ENCODE data around the gene IDH3G. TPM values are rescaled to one million over a fixed set of nuclear protein-coding genes. Genes with fewer than 3 reads are reported as not detected.

Gene IDH3G
- 10 to 100 TPM; 46.8 to 47.3 TPM for total RNA-seq
- 48.3 TPM for polyA plus RNA-seq (2013, experiment 1 of 2)
- 54.2 TPM for polyA plus RNA-seq (2013, experiment 2 of 2)
- 25.3 to 57.1 (median 41.9) reads per million in 172 experiments for total RNA-seq

DNA sequence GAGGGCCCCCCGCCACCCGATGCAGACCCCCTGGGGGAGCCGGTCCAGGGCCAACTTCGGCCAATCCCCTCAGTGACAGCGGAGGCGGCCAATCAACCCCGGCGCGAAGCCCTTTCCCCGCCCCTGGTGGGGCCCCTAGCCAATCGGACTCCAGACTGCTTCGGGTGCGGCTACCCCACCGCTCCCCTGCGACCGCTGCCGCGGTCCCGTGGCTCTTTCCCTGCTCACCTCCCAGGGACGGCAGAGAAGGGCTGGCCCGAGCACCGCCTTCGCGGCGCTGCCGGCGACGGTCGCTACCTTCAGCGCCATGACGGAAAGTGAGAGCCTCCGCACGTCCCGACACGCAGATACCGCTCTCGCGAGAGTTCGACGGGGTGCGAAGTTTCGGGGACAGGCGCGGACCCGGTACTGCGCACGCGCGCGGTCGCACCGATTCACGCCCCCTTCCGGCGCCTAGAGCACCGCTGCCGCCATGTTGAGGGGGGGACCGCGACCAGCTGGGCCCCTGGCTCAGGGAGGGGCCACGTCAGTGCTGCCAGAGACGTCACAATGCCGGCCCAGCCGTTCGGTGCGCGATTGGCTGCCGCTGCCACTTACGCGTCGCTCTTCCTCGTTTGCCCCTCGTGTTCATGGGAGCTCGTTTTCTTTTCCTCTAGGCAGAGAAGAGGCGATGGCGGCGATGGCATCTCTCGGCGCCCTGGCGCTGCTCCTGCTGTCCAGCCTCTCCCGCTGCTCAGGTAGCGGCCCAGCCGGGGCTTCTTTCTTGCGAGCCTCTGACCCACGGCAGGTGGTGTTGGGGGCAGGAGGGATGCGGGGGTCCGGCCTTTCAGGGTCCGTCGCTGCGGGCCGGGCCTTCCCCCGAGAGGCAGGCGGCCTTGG lies at the start of gene IDH3G, which contains the start of gene SSR4:
Gene IDH3G (minus strand): TSS at position 358 of the 879 bp plus-strand sequence. CDS start 49 bp downstream, at position 309.
Gene SSR4 (plus strand): TSS at position 651 of the 879 bp plus-strand sequence. CDS start 20 bp downstream, at position 671.
- DNase-seq (peak; percentile 84 to 97 (median 91)), ATAC-seq (ENCODE audit: poor library complexity) (peak; percentile 91)
- intact Hi-C loops (cut with DNase I, micrococcal nuclease), result loop anchor here in 1 of 2 experiments (2.0 to 5.0 kb wide), 2 partner anchors 67 to 133 kb away; partner anchors contain the start of gene ARHGAP4
- H3K4me3 ChIP-seq (ENCODE audit: low read length), result peak within 1 kb of the TSS; percentile 89
- no peaks in the 10 kb centered on the region for H3K27me3 ChIP-seq (ENCODE audit: control insufficient read depth in 1 of 2, insufficient read depth in 2 of 2, low read length in 2 of 2)
- peak within 1 kb of the TSS; percentile 83 to 92 for H3K27ac ChIP-seq (ENCODE audit: low read depth in 1 of 2, low read length in 2 of 2)
- H3K4me3 Mint-ChIP-seq, result peak within 1 kb of the TSS; percentile 97
- no peaks in the 10 kb centered on the region for H3K9me3 ChIP-seq (ENCODE audit: control insufficient read depth in 1 of 2, insufficient read depth in 1 of 2, low read length in 2 of 2)
- TF ChIP-seq, protein P1, sequence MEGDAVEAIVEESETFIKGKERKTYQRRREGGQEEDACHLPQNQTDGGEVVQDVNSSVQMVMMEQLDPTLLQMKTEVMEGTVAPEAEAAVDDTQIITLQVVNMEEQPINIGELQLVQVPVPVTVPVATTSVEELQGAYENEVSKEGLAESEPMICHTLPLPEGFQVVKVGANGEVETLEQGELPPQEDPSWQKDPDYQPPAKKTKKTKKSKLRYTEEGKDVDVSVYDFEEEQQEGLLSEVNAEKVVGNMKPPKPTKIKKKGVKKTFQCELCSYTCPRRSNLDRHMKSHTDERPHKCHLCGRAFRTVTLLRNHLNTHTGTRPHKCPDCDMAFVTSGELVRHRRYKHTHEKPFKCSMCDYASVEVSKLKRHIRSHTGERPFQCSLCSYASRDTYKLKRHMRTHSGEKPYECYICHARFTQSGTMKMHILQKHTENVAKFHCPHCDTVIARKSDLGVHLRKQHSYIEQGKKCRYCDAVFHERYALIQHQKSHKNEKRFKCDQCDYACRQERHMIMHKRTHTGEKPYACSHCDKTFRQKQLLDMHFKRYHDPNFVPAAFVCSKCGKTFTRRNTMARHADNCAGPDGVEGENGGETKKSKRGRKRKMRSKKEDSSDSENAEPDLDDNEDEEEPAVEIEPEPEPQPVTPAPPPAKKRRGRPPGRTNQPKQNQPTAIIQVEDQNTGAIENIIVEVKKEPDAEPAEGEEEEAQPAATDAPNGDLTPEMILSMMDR (IDR thresholded peaks at IDR 0.05), result no peak
- H3K36me3 ChIP-seq (ENCODE audit: insufficient read depth, low read length), result peaks cover 29% of the 10 kb centered on the region
- H3K27ac Mint-ChIP-seq, result peak within 1 kb of the TSS; percentile 89
- CTCF ChIA-PET, result interaction anchor here (0.9 kb wide), 1 partner anchor 134 kb away, joined by 3 read pairs; no protein-coding TSS in a partner anchor
- peaks cover 26% of the 10 kb centered on the region for H3K36me3 Mint-ChIP-seq (ENCODE audit: low read depth)
- H3K9me3 Mint-ChIP-seq, result no peaks in the 10 kb centered on the region
- H3K4me1 Mint-ChIP-seq (ENCODE audit: low read depth), result peaks cover 14% of the 10 kb centered on the region
- H3K27me3 Mint-ChIP-seq, result no peaks in the 10 kb centered on the region
- H3K4me1 ChIP-seq (ENCODE audit: insufficient read depth, low read length), result peaks cover 44% of the 10 kb centered on the region
- POLR2A ChIA-PET, result interaction anchor here (0.5 to 2.4 kb wide), 12 partner anchors 25 to 604 kb away, joined by 3 to 29 read pairs (median 4); partner anchors contain the start of genes HCFC1 and RPL10

DNA sequence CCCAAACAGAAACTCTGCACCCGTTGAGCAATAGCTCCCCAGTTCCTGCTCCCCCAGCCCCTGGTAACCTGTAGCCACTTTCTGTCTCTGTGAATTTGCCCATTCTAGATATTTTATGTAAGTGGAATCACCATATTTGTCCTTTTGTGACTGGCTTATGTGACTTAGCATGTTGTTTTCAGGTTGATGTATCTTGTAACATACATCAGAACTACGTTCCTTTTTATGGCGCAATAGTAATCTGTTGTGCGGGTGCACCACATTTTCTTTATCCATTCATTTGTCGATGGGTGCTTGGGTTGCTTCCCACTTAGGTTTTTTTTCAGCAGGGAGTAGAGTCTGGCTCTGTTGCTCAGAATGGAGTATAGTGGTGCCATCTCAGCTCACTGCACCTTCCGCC lies 42.7 kb upstream of the IDH3G start:
- Histone ChIP-seq H3K4me1 (ENCODE audit: insufficient read depth, low read length) (no peaks in the 10 kb centered on the region), H3K27ac (ENCODE audit: low read depth in 1 of 2, low read length in 2 of 2) (no peak overlapping the region), H3K9me3 (ENCODE audit: control insufficient read depth in 1 of 2, insufficient read depth in 1 of 2, low read length in 2 of 2) (no peaks in the 10 kb centered on the region), H3K27me3 (ENCODE audit: control insufficient read depth in 1 of 2, insufficient read depth in 2 of 2, low read length in 2 of 2) (no peaks in the 10 kb centered on the region), H3K4me3 (ENCODE audit: low read length) (no peak overlapping the region), H3K36me3 (ENCODE audit: insufficient read depth, low read length) (no peaks in the 10 kb centered on the region)
- intact Hi-C loops (cut with DNase I, micrococcal nuclease), result no loop called here
- Mint-ChIP-seq H3K9me3 (no peaks in the 10 kb centered on the region), H3K27me3 (no peaks in the 10 kb centered on the region), H3K4me1 (ENCODE audit: low read depth) (no peaks in the 10 kb centered on the region), H3K27ac (no peak overlapping the region), H3K36me3 (ENCODE audit: low read depth) (no peaks in the 10 kb centered on the region), H3K4me3 (no peak overlapping the region)
- ChIA-PET CTCF (no interaction called here), POLR2A (no interaction called here)
- TF ChIP-seq, protein P1 (IDR thresholded peaks at IDR 0.05), result no peak
- ATAC-seq (ENCODE audit: poor library complexity) (no peak), DNase-seq (no peak)

DNA sequence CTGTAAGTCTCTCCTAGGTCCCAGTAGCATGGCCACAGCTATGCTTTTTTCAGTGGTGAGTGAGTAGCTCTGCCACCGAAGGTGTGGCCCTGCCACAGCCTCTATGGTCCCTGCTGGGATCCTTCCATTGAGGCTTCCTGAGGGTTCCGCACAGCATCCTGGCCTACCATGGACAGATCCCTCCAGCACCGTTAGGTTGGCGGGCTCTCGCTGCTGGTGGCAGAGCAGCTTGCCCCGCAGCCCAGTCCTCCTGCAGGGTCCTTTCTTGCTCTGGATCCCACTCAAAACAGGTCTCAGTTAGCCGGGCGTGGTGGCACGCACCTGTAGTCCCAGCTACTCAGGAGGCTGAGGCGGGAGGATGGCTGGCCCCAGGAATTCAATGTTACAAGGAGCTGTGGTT lies 38.6 kb upstream of the IDH3G start:
- H3K9me3 Mint-ChIP-seq, result no peaks in the 10 kb centered on the region
- H3K27ac ChIP-seq (ENCODE audit: low read depth in 1 of 2, low read length in 2 of 2), result no peak overlapping the region
- no peaks in the 10 kb centered on the region for H3K27me3 Mint-ChIP-seq
- no peaks in the 10 kb centered on the region for H3K9me3 ChIP-seq (ENCODE audit: control insufficient read depth in 1 of 2, insufficient read depth in 1 of 2, low read length in 2 of 2)
- ATAC-seq (ENCODE audit: poor library complexity), result no peak
- POLR2A ChIA-PET, result no interaction called here
- H3K36me3 Mint-ChIP-seq (ENCODE audit: low read depth), result no peaks in the 10 kb centered on the region
- no peaks in the 10 kb centered on the region for H3K27me3 ChIP-seq (ENCODE audit: control insufficient read depth in 1 of 2, insufficient read depth in 2 of 2, low read length in 2 of 2)
- H3K4me1 ChIP-seq (ENCODE audit: insufficient read depth, low read length), result peaks cover 22% of the 10 kb centered on the region
- H3K4me1 Mint-ChIP-seq (ENCODE audit: low read depth), result peaks cover 5% of the 10 kb centered on the region
- no peaks in the 10 kb centered on the region for H3K36me3 ChIP-seq (ENCODE audit: insufficient read depth, low read length)
- intact Hi-C loops (cut with DNase I, micrococcal nuclease), result no loop called here
- H3K4me3 Mint-ChIP-seq, result no peak overlapping the region
- no peak overlapping the region for H3K27ac Mint-ChIP-seq
- TF ChIP-seq, protein P1 (IDR thresholded peaks at IDR 0.05), result no peak
- no peak overlapping the region for H3K4me3 ChIP-seq (ENCODE audit: low read length)
- no peak for DNase-seq
- CTCF ChIA-PET, result no interaction called here

Measured in CD4-positive, alpha-beta T cell (primary cell).